Astrocyte (in vitro differentiated cells and primary cell): ENCODE measurements around the gene SLC25A48. TPM values are rescaled to one million over a fixed set of nuclear protein-coding genes. Genes with fewer than 3 reads are reported as not detected.

Source experiments
- DNase-seq: peaks from one replicate; pipeline ENCODE4 v3.0.0-alpha.2; 2010; ENCODE audit warnings: low read depth
- FAIRE-seq: peaks from 2 replicates; lab custom pipeline; 2011; peaks lifted over from hg19 to GRCh38; lab: Jason Lieb, UNC
- H2AFZ ChIP-seq: 2 replicates; pipeline ENCODE4 v1.6.0; 2012; ENCODE audit warnings: low read depth, low read length, inconsistent platforms
- H3K27ac ChIP-seq: 2 replicates; pipeline ENCODE4 v1.5.1; 2011; ENCODE audit warnings: low read depth, low read length, inconsistent platforms
- H3K27me3 ChIP-seq: 2 replicates; pipeline ENCODE4 v1.6.0; 2011; ENCODE audit warnings: low read length, inconsistent platforms; ENCODE audit not compliant: insufficient read depth
- H3K36me3 ChIP-seq: 2 replicates; pipeline ENCODE4 v1.5.1; 2011; ENCODE audit warnings: low read length, inconsistent platforms; ENCODE audit not compliant: insufficient read depth
- H3K4me1 ChIP-seq: 2 replicates; pipeline ENCODE4 v1.5.1; 2011; ENCODE audit warnings: low read length, inconsistent platforms; ENCODE audit not compliant: insufficient read depth
- H3K4me2 ChIP-seq: 2 replicates; pipeline ENCODE4 v1.6.0; 2012; ENCODE audit warnings: low read length, inconsistent platforms
- H3K4me3 ChIP-seq: 2 replicates; pipeline ENCODE4 v1.5.1; 2011; ENCODE audit warnings: low read depth, mild to moderate bottlenecking, low read length, inconsistent platforms; ENCODE audit not compliant: insufficient read depth
- H3K79me2 ChIP-seq: 2 replicates; pipeline ENCODE4 v1.6.0; 2012; ENCODE audit warnings: mild to moderate bottlenecking, low read length, inconsistent platforms; ENCODE audit not compliant: insufficient read depth
- H3K9ac ChIP-seq: 2 replicates; pipeline ENCODE4 v1.6.0; 2012; ENCODE audit warnings: mild to moderate bottlenecking, low read length, inconsistent platforms
- H3K9me3 ChIP-seq: 2 replicates; pipeline ENCODE4 v1.5.1; 2012; ENCODE audit warnings: low read depth, mild to moderate bottlenecking, low read length, inconsistent platforms; ENCODE audit not compliant: insufficient read depth
- H4K20me1 ChIP-seq: 2 replicates; pipeline ENCODE4 v1.6.0; 2012; ENCODE audit warnings: low read length, inconsistent platforms; ENCODE audit not compliant: insufficient read depth
- H3K27ac Mint-ChIP-seq: one replicate; pipeline ENCODE4 v1.8.0; 2021; ENCODE audit warnings: mild to moderate bottlenecking, mixed read lengths; ENCODE audit not compliant: unreplicated experiment
- H3K27me3 Mint-ChIP-seq: one replicate; pipeline ENCODE4 v1.8.0; 2021; ENCODE audit warnings: low read depth, mixed read lengths; ENCODE audit not compliant: unreplicated experiment
- H3K36me3 Mint-ChIP-seq: one replicate; pipeline ENCODE4 v1.8.0; 2021; ENCODE audit warnings: low read depth, mixed read lengths; ENCODE audit not compliant: unreplicated experiment
- H3K4me1 Mint-ChIP-seq: one replicate; pipeline ENCODE4 v1.8.0; 2021; ENCODE audit warnings: low read depth, mixed read lengths; ENCODE audit not compliant: unreplicated experiment
- H3K4me3 Mint-ChIP-seq: one replicate; pipeline ENCODE4 v1.8.0; 2021; ENCODE audit warnings: mild to moderate bottlenecking, moderate library complexity, mixed read lengths; ENCODE audit not compliant: unreplicated experiment
- H3K9me3 Mint-ChIP-seq: one replicate; pipeline ENCODE4 v1.8.0; 2021; ENCODE audit warnings: mild to moderate bottlenecking, mixed read lengths; ENCODE audit not compliant: unreplicated experiment
- CTCF ChIP-seq: IDR thresholded peaks from 2 replicates; pipeline ENCODE4 v1.5.1; 2011; ENCODE audit warnings: low read depth, mild to moderate bottlenecking, inconsistent platforms, low read length, moderate library complexity; ENCODE audit not compliant: insufficient read depth
- EZH2 ChIP-seq: IDR thresholded peaks from 2 replicates; pipeline ENCODE4 v1.6.1; 2012; ENCODE audit warnings: mild to moderate bottlenecking, low read length, inconsistent platforms; ENCODE audit not compliant: insufficient read depth
- total RNA-seq: library from RNA; stranded (reverse); gene quantifications from 2 replicates; pipeline ENCODE4 v1.2.1, GENCODE V29; 2021

SLC25A48 gene
- total RNA-seq, 1 donor from 2014 or later, result not detected

GRCh38 chr5:135840959-135841358 lies 6.5 kb downstream of the SLC25A48 start:
- Mint-ChIP-seq H3K27me3 (peaks cover 62% of the 10 kb centered on the region), H3K27ac (no peak overlapping the region), H3K4me3 (no peak overlapping the region), H3K36me3 (no peaks in the 10 kb centered on the region), H3K4me1 (no peaks in the 10 kb centered on the region), H3K9me3 (peaks cover 17% of the 10 kb centered on the region)
- no peak for TF ChIP-seq CTCF
- no peak for TF ChIP-seq EZH2
- no peaks in the 10 kb centered on the region for H3K9me3 ChIP-seq
- no peaks in the 10 kb centered on the region for H3K79me2 ChIP-seq
- H3K4me1 ChIP-seq, result no peaks in the 10 kb centered on the region
- no peak overlapping the region for H3K4me2 ChIP-seq
- H3K27ac ChIP-seq, result no peak overlapping the region
- H3K9ac ChIP-seq, result no peak overlapping the region
- DNase-seq (no peak), FAIRE-seq (no peak)
- H3K27me3 ChIP-seq, result peaks cover 15% of the 10 kb centered on the region
- no peak overlapping the region for H3K4me3 ChIP-seq
- no peaks in the 10 kb centered on the region for H3K36me3 ChIP-seq
- no peaks in the 10 kb centered on the region for H4K20me1 ChIP-seq
- no peak overlapping the region for H2AFZ ChIP-seq

GRCh38 chr5:135842737-135843136 lies 8.3 kb downstream of the SLC25A48 start:
- no peaks in the 10 kb centered on the region for H4K20me1 ChIP-seq
- H3K9me3 Mint-ChIP-seq, result peaks cover 14% of the 10 kb centered on the region
- H3K4me3 ChIP-seq, result no peak overlapping the region
- no peak overlapping the region for H3K4me2 ChIP-seq
- H2AFZ ChIP-seq, result no peak overlapping the region
- H3K9me3 ChIP-seq, result no peaks in the 10 kb centered on the region
- H3K79me2 ChIP-seq, result no peaks in the 10 kb centered on the region
- H3K36me3 Mint-ChIP-seq, result no peaks in the 10 kb centered on the region
- no peak overlapping the region for H3K9ac ChIP-seq
- H3K27ac ChIP-seq, result no peak overlapping the region
- FAIRE-seq (no peak), DNase-seq (no peak)
- no peak overlapping the region for H3K27ac Mint-ChIP-seq
- H3K27me3 ChIP-seq, result peaks cover 7% of the 10 kb centered on the region
- no peaks in the 10 kb centered on the region for H3K36me3 ChIP-seq
- H3K4me1 Mint-ChIP-seq, result no peaks in the 10 kb centered on the region
- peaks cover 52% of the 10 kb centered on the region for H3K27me3 Mint-ChIP-seq
- no peak overlapping the region for H3K4me3 Mint-ChIP-seq
- TF ChIP-seq EZH2, result no peak
- TF ChIP-seq CTCF, result no peak
- no peaks in the 10 kb centered on the region for H3K4me1 ChIP-seq

GRCh38 chr5:135843571-135844337 lies 9.3 kb downstream of the SLC25A48 start:
- no peak for DNase-seq
- H3K79me2 ChIP-seq, result no peaks in the 10 kb centered on the region
- Mint-ChIP-seq H3K9me3 (peaks cover 8% of the 10 kb centered on the region), H3K27me3 (peaks cover 46% of the 10 kb centered on the region), H3K4me3 (no peak overlapping the region), H3K4me1 (no peaks in the 10 kb centered on the region), H3K27ac (no peak overlapping the region), H3K36me3 (no peaks in the 10 kb centered on the region)
- no peak overlapping the region for H3K9ac ChIP-seq
- H4K20me1 ChIP-seq, result no peaks in the 10 kb centered on the region
- peaks cover 7% of the 10 kb centered on the region for H3K27me3 ChIP-seq
- H3K9me3 ChIP-seq, result no peaks in the 10 kb centered on the region
- no peak for TF ChIP-seq CTCF
- TF ChIP-seq EZH2, result no peak
- H3K4me3 ChIP-seq, result no peak overlapping the region
- no peak overlapping the region for H2AFZ ChIP-seq
- no peak overlapping the region for H3K27ac ChIP-seq
- FAIRE-seq, result no peak
- no peak overlapping the region for H3K4me2 ChIP-seq
- H3K4me1 ChIP-seq, result no peaks in the 10 kb centered on the region
- H3K36me3 ChIP-seq, result no peaks in the 10 kb centered on the region
